ENCODE results near the gene EXO5. TPM values are rescaled to one million over a fixed set of nuclear protein-coding genes. Genes with fewer than 3 reads are reported as not detected.

The EXO5 gene
- total RNA-seq, 1 donor from 2014 or later, result 16.3 TPM

GRCh38 chr1:40564913-40565312, 56.3 kb downstream of the EXO5 start:
- no peak overlapping the region for H3K27ac ChIP-seq
- no peaks in the 10 kb centered on the region for H3K4me1 ChIP-seq
- no peak overlapping the region for H3K4me3 ChIP-seq
- H3K36me3 ChIP-seq, result no peaks in the 10 kb centered on the region
- H3K9me3 ChIP-seq, result no peaks in the 10 kb centered on the region
- no peak for TF ChIP-seq CTCF (IDR thresholded peaks at IDR 0.05)
- intact Hi-C loops (cut with DNase I), result no loop called here
- no peaks in the 10 kb centered on the region for H3K27me3 ChIP-seq
- no peak for DNase-seq (ENCODE audit: low spot score in 2 of 2)

Other genes with a start within 250 kb of the EXO5 start
- gene COL9A2, start 191.5 kb upstream of the EXO5 start, total RNA-seq, result 4.5 TPM
- gene SMAP2, start 135.0 kb upstream of the EXO5 start, total RNA-seq, result 33.5 TPM
- 3.8 TPM for gene ZFP69B, start 58.3 kb upstream of the EXO5 start, total RNA-seq
- 2.8 TPM for gene ZFP69, start 31.5 kb upstream of the EXO5 start, total RNA-seq
- gene ZNF684, start 22.9 kb downstream of the EXO5 start, total RNA-seq, result 0.85 TPM
- gene RIMS3, start 156.9 kb downstream of the EXO5 start, total RNA-seq, result 43.9 TPM
- gene NFYC, start 182.9 kb downstream of the EXO5 start, total RNA-seq, result 75.9 TPM

Measured in ascending aorta (tissue), 2 donors.